NCI-H460 (cell line): Measurements from ENCODE around the gene TBC1D5. TPM values are rescaled to one million over a fixed set of nuclear protein-coding genes. Genes with fewer than 3 reads are reported as not detected.
A peak's percentile ranks its signal among the peaks of the same experiment; 100 is the strongest.
"Not testable (repeated sequence)": the region's sequence is repeated elsewhere in the genome, so short reads cannot be mapped to it uniquely, and the experiment has no call there.

Experiments used
- DNase-seq: peaks from one replicate; pipeline ENCODE4 v3.0.0-alpha.2; 2016; ENCODE audit warnings: low read depth; ENCODE audit errors: extremely low read depth
- total RNA-seq: library from RNA; depleted of rRNA; stranded (reverse); fragments of >200 nt; shearing (Covaris generic); gene quantifications from 2 replicates; pipeline ENCODE4 v1.2.3, GENCODE V29; 2014

TBC1D5 gene
- total RNA-seq, 1 experiment from 2014 or later, result 48.7 TPM

- DNase-seq, result peak; percentile 32
Measured at GRCh38 chr3:17431004-17431403, 311.4 kb downstream of the TBC1D5 start.

GRCh38 chr3:17430582-17430981, 311.8 kb downstream of the TBC1D5 start:
- DNase-seq, result no peak

DNA sequence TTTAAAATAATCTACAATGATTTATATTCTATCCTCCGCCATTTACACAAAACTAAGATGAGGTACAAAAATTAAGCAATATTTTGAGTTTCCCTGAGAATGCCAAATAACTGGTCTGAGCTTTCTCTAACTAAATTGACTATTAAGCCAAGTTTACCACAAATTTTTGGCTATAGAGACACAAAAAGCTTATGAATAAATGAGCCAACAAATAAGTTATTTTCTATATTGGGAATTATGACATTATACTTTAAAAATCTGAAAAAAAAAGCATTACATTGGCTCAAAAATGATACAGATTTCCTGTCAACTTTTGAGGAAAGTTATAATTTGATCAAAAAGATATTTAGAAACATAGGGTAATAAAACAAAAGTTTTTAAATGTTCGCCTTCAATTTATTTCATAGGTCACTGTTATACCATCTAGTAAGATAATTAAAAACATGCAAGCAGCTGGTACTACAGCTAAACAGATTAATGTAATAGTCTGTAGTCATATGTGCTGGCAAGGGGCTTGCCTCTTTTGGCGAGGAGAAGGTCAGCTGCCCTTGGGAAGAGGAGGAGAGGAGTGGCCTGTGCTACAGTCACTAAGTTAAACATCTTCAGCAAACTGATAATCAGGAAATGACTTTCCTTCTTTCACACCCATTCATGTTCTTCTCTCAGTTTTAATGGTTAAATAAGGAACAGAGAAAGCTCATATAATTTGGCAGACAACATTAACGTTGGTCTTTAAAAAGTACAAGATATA, 318.5 kb downstream of the TBC1D5 start:
- no peak for DNase-seq

GRCh38 chr3:17422636-17423035, 319.8 kb downstream of the TBC1D5 start:
- DNase-seq, result no peak

- DNase-seq, result no peak
Measured at GRCh38 chr3:17420668-17421067, 321.8 kb downstream of the TBC1D5 start.

GRCh38 chr3:17412950-17413530, 329.4 kb downstream of the TBC1D5 start:
- peak; percentile 45 for DNase-seq

- DNase-seq, result no peak
Measured at GRCh38 chr3:17411157-17411877, 331.1 kb downstream of the TBC1D5 start.

- DNase-seq, result no peak
Measured at GRCh38 chr3:17407576-17407975, 334.9 kb downstream of the TBC1D5 start.

DNA sequence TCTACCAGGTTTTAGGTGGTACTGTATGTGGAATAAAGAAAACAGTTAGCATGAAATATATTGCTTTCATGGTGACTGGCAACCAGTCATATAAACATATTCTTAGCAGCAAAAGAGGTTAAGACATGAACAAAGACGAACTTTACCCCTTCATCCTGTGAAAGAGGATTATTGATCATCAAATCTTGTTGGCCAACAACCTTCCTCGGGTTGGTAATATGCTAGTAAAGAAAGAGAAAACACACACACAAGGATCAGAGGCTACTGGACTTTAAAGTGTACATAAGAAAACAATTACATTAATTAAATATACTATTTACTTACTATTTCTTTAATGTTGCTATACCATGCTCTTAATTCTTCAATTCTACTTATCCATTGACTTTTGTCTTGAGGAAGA, 337.9 kb downstream of the TBC1D5 start:
- no peak for DNase-seq

DNA sequence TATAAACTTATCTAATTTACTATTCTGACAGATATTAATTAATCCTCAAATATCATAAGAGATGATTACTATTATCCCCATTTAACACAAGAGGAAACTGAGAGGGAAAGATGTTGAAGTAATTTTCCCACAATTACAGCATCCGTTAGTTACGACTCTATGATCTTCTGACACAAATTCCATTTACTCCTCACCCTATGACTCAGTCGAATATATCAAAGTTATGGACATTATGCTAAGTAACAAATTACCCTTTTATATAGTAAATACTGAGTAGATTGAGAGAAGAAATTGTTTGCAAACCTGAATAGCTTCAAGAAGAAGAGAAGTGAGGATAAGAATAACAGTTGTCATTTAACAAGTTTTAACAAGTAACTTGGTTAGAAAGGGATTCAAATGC, 340.0 kb downstream of the TBC1D5 start:
- DNase-seq, result no peak

DNA sequence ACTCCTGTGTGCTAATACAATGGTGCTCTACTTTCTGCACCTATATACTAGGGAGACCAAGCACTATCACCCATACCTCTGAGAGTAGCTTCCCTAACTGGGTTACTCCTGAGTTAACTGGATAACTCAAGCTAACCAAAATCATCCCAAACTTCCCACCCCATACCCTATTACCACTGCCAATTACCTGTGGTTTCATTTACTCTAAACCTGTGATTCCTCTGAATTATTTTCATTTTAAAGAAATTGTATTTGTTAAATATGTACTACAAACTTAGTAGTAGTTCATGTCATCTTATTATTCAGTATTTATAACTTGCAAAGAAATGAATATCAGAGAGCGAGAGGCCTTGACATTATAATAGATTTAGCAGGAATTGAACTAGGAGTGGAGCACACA, 340.5 kb downstream of the TBC1D5 start:
- no peak for DNase-seq

DNA sequence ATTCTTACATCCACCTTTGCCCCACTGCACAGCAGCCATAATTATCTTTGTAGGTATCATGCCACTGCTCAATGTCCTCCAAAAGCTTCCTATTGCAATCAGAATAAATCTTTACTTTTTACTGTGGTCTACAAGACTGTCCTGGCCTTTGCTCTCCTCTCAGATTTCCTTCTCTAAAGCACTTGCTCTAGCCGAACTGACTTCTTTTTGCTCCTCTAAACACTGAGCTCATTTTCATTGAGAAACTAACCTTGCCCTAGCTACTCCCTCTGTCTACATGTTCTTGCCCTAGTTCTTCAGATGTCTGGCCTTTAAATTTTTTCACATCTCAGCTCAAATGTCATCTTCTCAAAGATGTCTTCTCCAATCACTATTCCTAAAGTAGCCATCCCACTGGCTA, 342.8 kb downstream of the TBC1D5 start:
- DNase-seq, result no peak

GRCh38 chr3:17398959-17399551, 343.4 kb downstream of the TBC1D5 start:
- DNase-seq, result no peak

- DNase-seq, result no peak
Measured at GRCh38 chr3:17396036-17396435, 346.4 kb downstream of the TBC1D5 start.

GRCh38 chr3:17394541-17395155, 347.8 kb downstream of the TBC1D5 start:
- DNase-seq, result no peak

- not testable (repeated sequence) for DNase-seq
Measured at GRCh38 chr3:17392516-17392915, 349.9 kb downstream of the TBC1D5 start.

DNA sequence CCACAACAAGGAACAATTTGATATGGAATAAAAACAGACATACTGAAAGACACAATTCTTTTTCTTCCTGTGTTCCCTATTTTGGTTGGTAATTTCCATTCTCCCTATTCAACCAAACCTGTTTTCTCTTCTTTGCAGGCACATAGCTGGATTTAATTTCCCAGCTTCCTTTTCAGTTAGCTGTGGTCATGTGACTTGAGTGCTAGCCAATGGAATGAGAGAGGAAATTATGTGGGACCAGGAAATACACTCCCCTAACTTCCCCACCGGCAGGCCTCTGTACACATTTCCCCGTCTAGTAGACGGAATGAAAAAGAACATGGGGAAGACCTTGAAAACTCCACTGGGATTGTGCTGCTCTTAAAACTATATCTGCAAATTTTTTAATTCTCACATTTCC, 351.6 kb downstream of the TBC1D5 start:
- DNase-seq, result no peak

DNA sequence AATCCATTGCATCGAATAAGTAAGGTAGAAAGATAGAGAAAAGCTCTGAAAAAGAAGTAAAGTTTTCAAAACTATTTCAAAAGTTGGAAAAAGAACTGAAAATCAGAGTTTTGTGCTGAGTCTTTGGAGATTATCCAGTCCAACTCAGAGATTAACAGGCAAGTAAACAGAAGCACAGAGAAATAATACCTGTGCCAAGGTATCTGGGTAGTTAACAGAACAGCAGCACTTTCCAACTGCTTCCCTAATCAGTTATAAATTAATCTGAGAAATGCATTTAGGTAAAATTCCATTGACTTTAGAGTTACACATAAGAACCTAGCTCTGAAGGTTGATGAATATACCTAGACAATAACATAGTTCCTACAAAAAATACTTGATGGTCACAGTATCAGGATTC, 355.3 kb downstream of the TBC1D5 start:
- no peak for DNase-seq

DNA sequence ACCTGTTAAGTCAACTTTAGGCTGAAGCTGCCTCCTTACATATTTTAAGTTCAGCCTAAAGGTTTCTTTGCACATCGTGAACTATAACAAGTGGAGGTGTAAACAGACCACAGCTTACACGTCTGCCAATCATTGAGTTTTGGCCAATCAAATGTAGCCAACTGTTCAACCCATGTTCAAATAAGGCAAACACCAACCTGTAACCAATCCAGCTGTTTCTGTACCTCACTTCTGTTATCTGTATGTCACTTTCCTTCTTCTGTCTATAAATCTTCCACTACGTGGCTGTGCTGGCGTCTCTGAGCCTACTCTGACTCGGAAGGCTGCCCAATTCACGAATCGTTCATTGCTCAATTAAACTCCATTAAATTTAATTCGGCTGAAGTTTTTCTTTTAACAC, 356.0 kb downstream of the TBC1D5 start:
- DNase-seq, result no peak

GRCh38 chr3:17384567-17385296, 357.7 kb downstream of the TBC1D5 start:
- no peak for DNase-seq
